ENCODE results near the gene BORCS5. TPM values are rescaled to one million over a fixed set of nuclear protein-coding genes. Genes with fewer than 3 reads are reported as not detected.
"Not testable (repeated sequence)": the region's sequence is repeated elsewhere in the genome, so short reads cannot be mapped to it uniquely, and the experiment has no call there.

Gene BORCS5
- total RNA-seq, 1 donor from 2014 or later = 9.7 TPM

GRCh38 chr12:12380949-12381593 lies 24.2 kb downstream of the BORCS5 start:
- intact Hi-C loops (cut with DNase I) = no loop called here
- no peak for DNase-seq (ENCODE audit: low spot score)

GRCh38 chr12:12381982-12382381 lies 25.1 kb downstream of the BORCS5 start:
- DNase-seq (ENCODE audit: low spot score) = no peak
- intact Hi-C loops (cut with DNase I) = no loop called here

- intact Hi-C loops (cut with DNase I) = no loop called here
- DNase-seq (ENCODE audit: low spot score) = no peak
These were observed 27.9 kb downstream of the BORCS5 start for GRCh38 chr12:12384571-12385340.

- intact Hi-C loops (cut with DNase I) = no loop called here
- no peak for DNase-seq (ENCODE audit: low spot score)
These were observed 30.6 kb downstream of the BORCS5 start for GRCh38 chr12:12387501-12387900.

- intact Hi-C loops (cut with DNase I) = no loop called here
- no peak for DNase-seq (ENCODE audit: low spot score)
These were observed 35.5 kb downstream of the BORCS5 start for GRCh38 chr12:12392413-12392812.

- intact Hi-C loops (cut with DNase I) = no loop called here
- no peak for DNase-seq (ENCODE audit: low spot score)
These were observed 36.3 kb downstream of the BORCS5 start for GRCh38 chr12:12393171-12393570.

- intact Hi-C loops (cut with DNase I) = loop anchor here (5.0 kb wide), 1 partner anchor 166 kb away; the partner anchor contains the start of gene DUSP16
- no peak for DNase-seq (ENCODE audit: low spot score)
These were observed 39.8 kb downstream of the BORCS5 start for GRCh38 chr12:12396694-12397093.

- DNase-seq (ENCODE audit: low spot score) = no peak
- intact Hi-C loops (cut with DNase I) = loop anchor here (5.0 kb wide), 1 partner anchor 165 kb away; the partner anchor contains the start of gene DUSP16
These were observed 40.3 kb downstream of the BORCS5 start for GRCh38 chr12:12397184-12397583.

GRCh38 chr12:12398026-12398859 lies 41.4 kb downstream of the BORCS5 start:
- intact Hi-C loops (cut with DNase I) = loop anchor here (5.0 kb wide), 1 partner anchor 164 kb away; the partner anchor contains the start of gene DUSP16
- DNase-seq (ENCODE audit: low spot score) = no peak

GRCh38 chr12:12399161-12399560 lies 42.3 kb downstream of the BORCS5 start:
- intact Hi-C loops (cut with DNase I) = loop anchor here (5.0 kb wide), 1 partner anchor 163 kb away; the partner anchor contains the start of gene DUSP16
- no peak for DNase-seq (ENCODE audit: low spot score)

- no peak for DNase-seq (ENCODE audit: low spot score)
- intact Hi-C loops (cut with DNase I) = loop anchor here (5.0 kb wide), 1 partner anchor 162 kb away; the partner anchor contains the start of gene DUSP16
These were observed 43.0 kb downstream of the BORCS5 start for GRCh38 chr12:12399776-12400305.

- intact Hi-C loops (cut with DNase I) = no loop called here
These were observed 43.9 kb downstream of the BORCS5 start for GRCh38 chr12:12400793-12401192.

GRCh38 chr12:12403264-12404248 lies 46.7 kb downstream of the BORCS5 start:
- intact Hi-C loops (cut with DNase I) = no loop called here
- DNase-seq (ENCODE audit: low spot score) = no peak

More at GRCh38 chr12:12400793-12401192, 43.9 kb downstream of the BORCS5 start:
- DNase-seq (ENCODE audit: low spot score) = no peak

GRCh38 chr12:12404297-12404696 lies 47.4 kb downstream of the BORCS5 start:
- no peak for DNase-seq (ENCODE audit: low spot score)
- intact Hi-C loops (cut with DNase I) = no loop called here

- intact Hi-C loops (cut with DNase I) = no loop called here
- DNase-seq (ENCODE audit: low spot score) = no peak
These were observed 49.0 kb downstream of the BORCS5 start for GRCh38 chr12:12405882-12406281.

- no peak for DNase-seq (ENCODE audit: low spot score)
- intact Hi-C loops (cut with DNase I) = no loop called here
These were observed 49.9 kb downstream of the BORCS5 start for GRCh38 chr12:12406762-12407161.

- no peak for DNase-seq (ENCODE audit: low spot score)
- intact Hi-C loops (cut with DNase I) = no loop called here
These were observed 51.4 kb downstream of the BORCS5 start for GRCh38 chr12:12408265-12408690.

- DNase-seq (ENCODE audit: low spot score); intact Hi-C loops (cut with DNase I): not testable (repeated sequence)
These were observed 52.5 kb downstream of the BORCS5 start for GRCh38 chr12:12409337-12409736.
